ENCODE results near the gene PCDHB6.
"Not testable (repeated sequence)": the region's sequence is repeated elsewhere in the genome, so short reads cannot be mapped to it uniquely, and the experiment has no call there.

The PCDHB6 gene

DNA sequence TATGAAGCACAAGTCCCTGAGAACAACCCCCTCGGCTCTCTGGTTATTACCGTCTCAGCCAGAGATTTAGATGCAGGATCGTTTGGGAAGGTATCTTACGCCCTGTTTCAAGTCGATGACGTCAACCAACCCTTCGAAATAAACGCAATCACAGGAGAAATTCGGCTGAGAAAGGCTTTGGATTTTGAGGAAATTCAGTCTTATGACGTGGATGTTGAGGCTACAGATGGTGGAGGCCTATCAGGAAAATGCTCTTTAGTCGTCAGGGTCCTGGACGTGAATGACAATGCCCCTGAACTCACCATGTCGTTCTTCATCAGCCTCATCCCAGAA is 1.1 kb downstream of the PCDHB6 start:
- TF ChIP-seq, protein P1, sequence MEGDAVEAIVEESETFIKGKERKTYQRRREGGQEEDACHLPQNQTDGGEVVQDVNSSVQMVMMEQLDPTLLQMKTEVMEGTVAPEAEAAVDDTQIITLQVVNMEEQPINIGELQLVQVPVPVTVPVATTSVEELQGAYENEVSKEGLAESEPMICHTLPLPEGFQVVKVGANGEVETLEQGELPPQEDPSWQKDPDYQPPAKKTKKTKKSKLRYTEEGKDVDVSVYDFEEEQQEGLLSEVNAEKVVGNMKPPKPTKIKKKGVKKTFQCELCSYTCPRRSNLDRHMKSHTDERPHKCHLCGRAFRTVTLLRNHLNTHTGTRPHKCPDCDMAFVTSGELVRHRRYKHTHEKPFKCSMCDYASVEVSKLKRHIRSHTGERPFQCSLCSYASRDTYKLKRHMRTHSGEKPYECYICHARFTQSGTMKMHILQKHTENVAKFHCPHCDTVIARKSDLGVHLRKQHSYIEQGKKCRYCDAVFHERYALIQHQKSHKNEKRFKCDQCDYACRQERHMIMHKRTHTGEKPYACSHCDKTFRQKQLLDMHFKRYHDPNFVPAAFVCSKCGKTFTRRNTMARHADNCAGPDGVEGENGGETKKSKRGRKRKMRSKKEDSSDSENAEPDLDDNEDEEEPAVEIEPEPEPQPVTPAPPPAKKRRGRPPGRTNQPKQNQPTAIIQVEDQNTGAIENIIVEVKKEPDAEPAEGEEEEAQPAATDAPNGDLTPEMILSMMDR (IDR thresholded peaks at IDR 0.05; ENCODE audit: low read depth, low read length, missing control alignments) = no peak
- no peak for DNase-seq (ENCODE audit: low read depth)
- H3K4me3 ChIP-seq (ENCODE audit: low read depth, low read length) = no peak overlapping the region

GRCh38 chr5:141151632-141152031 is 1.8 kb downstream of the PCDHB6 start:
- not testable (repeated sequence) for DNase-seq (ENCODE audit: low read depth); H3K4me3 ChIP-seq (ENCODE audit: low read depth, low read length)

DNA sequence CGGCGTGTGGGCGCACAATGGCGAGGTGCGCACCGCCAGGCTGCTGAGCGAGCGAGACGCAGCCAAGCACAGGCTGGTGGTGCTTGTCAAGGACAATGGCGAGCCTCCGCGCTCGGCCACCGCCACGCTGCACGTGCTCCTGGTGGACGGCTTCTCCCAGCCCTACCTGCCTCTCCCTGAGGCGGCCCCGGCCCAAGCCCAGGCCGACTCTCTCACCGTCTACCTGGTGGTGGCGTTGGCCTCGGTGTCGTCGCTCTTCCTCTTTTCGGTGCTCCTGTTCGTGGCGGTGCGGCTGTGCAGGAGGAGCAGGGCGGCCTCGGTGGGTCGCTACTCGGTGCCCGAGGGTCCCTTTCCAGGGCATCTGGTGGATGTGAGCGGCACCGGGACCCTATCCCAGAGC is 2.2 kb downstream of the PCDHB6 start:
- not testable (repeated sequence) for DNase-seq (ENCODE audit: low read depth); H3K4me3 ChIP-seq (ENCODE audit: low read depth, low read length)

GRCh38 chr5:141155540-141156374 is 5.9 kb downstream of the PCDHB6 start:
- TF ChIP-seq, protein P1 (IDR thresholded peaks at IDR 0.05; ENCODE audit: low read depth, low read length, missing control alignments) = peak; percentile 1
- H3K4me3 ChIP-seq (ENCODE audit: low read depth, low read length) = no peak overlapping the region
- no peak for DNase-seq (ENCODE audit: low read depth)

GRCh38 chr5:141157356-141157755 is 7.5 kb downstream of the PCDHB6 start:
- H3K4me3 ChIP-seq (ENCODE audit: low read depth, low read length); DNase-seq (ENCODE audit: low read depth): not testable (repeated sequence)

DNA sequence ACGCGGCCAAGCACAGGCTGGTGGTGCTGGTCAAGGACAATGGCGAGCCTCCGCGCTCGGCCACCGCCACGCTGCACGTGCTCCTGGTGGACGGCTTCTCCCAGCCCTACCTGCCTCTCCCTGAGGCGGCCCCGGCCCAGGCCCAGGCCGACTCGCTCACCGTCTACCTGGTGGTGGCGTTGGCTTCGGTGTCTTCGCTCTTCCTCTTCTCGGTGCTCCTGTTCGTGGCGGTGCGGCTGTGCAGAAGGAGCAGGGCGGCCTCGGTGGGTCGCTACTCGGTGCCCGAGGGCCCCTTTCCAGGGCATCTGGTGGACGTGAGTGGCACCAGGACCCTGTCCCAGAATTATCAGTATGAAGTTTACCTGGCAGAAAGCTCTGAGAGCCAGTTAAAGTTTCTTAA is 8.0 kb downstream of the PCDHB6 start:
- not testable (repeated sequence) for DNase-seq (ENCODE audit: low read depth)

DNA sequence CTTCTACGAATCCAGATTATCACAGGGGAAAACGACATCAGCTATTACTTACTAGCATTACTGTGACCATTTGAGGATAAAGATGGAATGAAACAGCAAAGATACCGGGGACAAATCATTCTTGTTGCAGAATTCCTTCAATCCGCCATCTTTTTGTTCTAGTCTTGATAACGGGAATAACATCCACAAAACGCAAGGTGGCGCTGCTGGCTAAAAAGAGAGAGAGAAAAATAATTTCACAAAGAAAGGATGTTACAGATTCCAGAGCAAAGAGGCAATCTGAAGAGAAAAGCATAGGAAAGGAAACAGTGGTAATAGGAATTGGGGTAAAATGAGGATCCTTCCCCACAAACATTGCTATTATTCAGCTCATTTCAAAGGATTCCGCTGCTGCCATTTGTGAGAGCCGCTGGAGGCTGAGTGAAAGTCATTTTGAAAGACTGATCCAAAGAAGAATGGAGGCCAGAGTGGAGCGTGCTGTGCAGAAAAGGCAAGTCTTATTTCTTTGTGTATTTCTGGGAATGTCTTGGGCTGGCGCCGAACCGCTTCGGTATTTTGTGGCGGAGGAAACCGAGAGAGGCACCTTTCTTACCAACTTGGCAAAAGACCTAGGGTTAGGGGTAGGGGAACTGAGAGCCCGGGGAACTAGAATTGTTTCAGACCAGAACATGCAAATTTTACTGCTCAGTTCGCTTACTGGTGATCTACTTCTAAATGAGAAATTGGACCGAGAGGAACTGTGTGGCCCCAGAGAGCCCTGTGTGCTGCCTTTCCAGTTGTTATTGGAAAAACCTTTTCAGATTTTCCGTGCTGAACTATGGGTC is 22.7 kb downstream of the PCDHB6 start, which contains the start of gene PCDHB7:
Gene PCDHB7 (plus strand): TSS at position 264 of the 824 bp plus-strand sequence. CDS start 192 bp downstream, at position 456.
- TF ChIP-seq, protein P1 (IDR thresholded peaks at IDR 0.05; ENCODE audit: low read depth, low read length, missing control alignments) = peak; percentile 27
- DNase-seq (ENCODE audit: low read depth) = no peak
- H3K4me3 ChIP-seq (ENCODE audit: low read depth, low read length) = no peak within 1 kb of the TSS

More for the DNA sequence above, 8.0 kb downstream of the PCDHB6 start:
- H3K4me3 ChIP-seq (ENCODE audit: low read depth, low read length) = not testable (repeated sequence)

- not testable (repeated sequence) for DNase-seq (ENCODE audit: low read depth); H3K4me3 ChIP-seq (ENCODE audit: low read depth, low read length)
Observed at GRCh38 chr5:141174291-141175104, 24.6 kb downstream of the PCDHB6 start.

DNA sequence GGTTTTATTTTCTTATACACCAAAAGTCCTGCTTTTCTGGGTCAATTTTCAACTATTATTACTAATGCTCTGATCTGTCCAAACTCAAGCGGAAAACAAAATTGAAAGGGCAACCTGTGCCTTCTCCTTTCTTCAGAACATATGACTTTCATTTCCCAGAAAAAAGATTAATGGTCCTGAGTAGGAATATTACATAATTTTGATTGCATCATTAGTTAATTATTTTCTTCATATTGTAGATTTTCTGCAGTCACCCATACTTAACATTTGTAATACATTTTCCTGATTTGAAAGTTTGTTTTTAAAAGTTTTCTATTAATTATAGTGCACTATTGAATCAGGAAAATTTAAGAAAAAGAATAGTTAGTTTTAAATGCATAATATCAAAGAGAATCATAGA is 26.1 kb downstream of the PCDHB6 start:
- DNase-seq (ENCODE audit: low read depth) = no peak
- TF ChIP-seq, protein P1 (IDR thresholded peaks at IDR 0.05; ENCODE audit: low read depth, low read length, missing control alignments) = no peak
- H3K4me3 ChIP-seq (ENCODE audit: low read depth, low read length) = no peak overlapping the region

DNA sequence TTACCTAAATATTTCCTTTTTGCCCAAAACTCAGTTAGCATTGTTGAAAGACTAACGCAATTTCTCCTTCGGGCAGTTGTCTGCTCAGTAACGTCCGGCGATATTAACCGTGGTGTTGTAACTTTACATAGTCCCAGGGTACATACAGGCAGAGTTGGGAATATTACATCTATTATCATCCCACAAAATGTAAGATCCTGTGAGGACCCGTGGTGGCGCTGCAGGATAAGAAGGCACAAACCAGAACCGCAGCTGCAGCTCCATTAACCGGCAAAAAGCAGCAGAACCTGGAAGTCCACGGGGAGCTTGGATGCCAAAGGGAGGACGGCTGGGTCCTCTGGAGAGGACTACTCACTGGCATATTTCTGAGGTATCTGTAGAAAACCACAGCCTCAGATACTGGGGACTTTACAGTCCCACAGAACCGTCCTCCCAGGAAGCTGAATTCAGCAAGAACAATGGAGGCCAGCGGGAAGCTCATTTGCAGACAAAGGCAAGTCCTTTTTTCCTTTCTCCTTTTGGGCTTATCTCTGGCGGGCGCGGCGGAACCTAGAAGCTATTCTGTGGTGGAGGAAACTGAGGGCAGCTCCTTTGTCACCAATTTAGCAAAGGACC is 27.8 kb downstream of the PCDHB6 start, which contains the start of gene PCDHB8:
Gene PCDHB8 (plus strand): TSS at position 214 of the 615 bp plus-strand sequence. CDS start 245 bp downstream, at position 459.
- not testable (repeated sequence) for DNase-seq (ENCODE audit: low read depth); H3K4me3 ChIP-seq (ENCODE audit: low read depth, low read length)

- not testable (repeated sequence) for DNase-seq (ENCODE audit: low read depth)
Observed at GRCh38 chr5:141179371-141179770, 29.5 kb downstream of the PCDHB6 start.

GRCh38 chr5:141179876-141180275 is 30.0 kb downstream of the PCDHB6 start:
- not testable (repeated sequence) for H3K4me3 ChIP-seq (ENCODE audit: low read depth, low read length); DNase-seq (ENCODE audit: low read depth)

More at GRCh38 chr5:141179371-141179770, 29.5 kb downstream of the PCDHB6 start:
- not testable (repeated sequence) for H3K4me3 ChIP-seq (ENCODE audit: low read depth, low read length)

All from GM12864 (cell line).